DMS 273 (cell line): ENCODE results near the gene BMPR2.
"Not testable (repeated sequence)": the region's sequence is repeated elsewhere in the genome, so short reads cannot be mapped to it uniquely, and the experiment has no call there.

ENCODE experiments used
- DNase-seq: peaks from one replicate; lab custom pipeline; 2025; ENCODE audit not compliant: unreplicated experiment; lab: John Stamatoyannopoulos, UW

Gene BMPR2

DNA sequence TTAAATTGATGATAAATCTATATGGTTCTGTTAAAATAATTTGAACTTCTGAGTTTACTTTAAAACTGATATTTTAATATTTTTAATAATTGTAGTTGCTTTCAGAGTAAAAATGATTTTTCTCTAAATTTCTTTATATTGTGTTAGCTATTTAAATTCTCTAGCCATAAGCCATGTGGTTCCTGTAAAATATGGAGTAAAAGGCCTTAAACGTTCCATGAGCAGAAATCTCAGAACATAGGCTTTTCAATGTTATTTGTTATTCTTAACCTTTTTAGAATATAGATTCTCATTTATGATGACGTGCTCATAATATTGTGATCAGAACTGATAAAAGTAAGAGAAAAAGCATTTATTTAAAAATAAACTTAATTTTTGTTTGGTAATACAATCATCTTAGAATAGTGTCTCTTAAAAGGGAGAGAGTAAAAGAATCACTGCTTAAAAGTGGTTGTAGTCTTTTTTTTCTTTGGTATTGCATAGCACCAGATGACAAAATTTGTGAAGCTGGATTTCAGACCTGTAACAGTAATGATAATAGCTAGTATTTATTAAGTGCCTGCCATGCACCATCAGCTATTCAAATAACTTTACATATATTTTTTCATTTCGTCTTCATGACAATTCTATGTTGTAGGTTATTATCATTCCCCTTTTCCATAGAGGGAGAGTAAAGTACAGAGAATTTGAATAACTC lies 2.7 kb downstream of the BMPR2 start:
- DNase-seq: peak; percentile 62

DNA sequence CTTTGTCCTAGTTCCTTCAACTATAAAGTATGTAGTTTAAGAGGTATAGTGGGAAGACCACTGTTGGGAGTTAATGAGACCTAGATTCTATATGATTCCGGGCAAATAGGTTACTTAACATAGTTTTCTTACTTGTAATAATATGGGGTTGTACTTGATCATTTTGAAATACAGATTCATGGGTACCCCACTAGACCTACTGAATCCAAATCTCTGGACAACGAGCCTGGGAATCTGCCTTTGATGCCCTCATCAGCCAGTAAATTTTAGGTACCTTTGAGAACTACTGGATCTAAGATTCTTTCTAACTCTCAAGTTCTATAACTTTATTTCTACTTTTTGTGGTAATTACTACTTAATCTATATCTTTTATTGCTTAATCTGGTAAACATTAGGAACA lies 6.6 kb downstream of the BMPR2 start:
- no peak for DNase-seq

DNA sequence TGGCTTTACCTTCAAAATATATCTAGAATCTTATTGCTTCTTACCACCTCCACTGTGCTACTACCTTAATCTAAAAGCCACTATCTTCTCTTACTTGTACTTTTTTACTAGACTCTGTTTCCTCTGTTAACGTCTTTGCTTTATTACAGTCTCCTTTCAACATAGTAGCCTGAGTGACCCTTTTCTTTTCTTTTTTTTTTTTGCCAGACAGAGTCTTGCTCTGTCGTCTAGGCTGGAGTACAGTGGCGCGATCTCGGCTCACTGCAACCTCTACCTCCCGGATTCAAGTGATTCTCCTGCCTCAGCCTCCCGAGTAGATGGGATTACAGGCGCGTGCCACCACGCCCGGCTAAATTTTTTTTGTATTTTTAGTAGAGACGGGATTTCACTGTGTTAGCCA lies 10.4 kb downstream of the BMPR2 start:
- DNase-seq: not testable (repeated sequence)

DNA sequence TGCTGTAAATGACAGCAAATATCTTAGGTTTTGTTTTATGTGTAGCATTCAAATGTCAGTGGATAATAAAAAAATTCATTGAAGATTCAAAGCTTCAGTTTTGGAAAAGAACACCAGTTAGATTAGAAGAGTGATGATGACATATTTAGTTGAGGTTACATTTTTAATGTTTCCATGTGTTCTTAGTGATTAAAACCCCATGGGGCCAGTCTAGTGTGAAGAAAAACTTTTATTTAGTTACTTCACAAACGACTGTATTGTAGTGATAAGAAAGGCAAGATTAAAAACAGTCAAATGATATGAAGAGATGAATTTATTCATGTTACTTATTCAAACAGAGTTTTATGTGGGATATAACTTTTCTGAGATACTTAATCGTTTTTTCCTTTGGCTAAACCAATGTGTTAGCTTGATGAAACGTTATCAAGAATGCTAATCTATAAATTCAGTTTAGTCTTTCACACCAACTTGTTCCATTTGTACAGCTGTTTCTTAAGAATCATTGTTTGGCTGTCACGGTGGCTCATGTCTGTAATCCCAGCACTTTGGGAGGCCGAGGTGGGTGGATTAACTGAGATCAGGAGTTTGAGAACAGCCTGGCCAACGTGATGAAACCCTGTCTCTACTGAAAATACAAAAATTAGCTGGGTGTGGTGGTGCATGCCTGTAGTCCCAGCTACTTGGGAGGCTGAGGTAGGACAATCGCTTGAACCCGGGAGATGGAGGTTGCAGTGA lies 11.6 kb downstream of the BMPR2 start:
- DNase-seq: no peak

DNA sequence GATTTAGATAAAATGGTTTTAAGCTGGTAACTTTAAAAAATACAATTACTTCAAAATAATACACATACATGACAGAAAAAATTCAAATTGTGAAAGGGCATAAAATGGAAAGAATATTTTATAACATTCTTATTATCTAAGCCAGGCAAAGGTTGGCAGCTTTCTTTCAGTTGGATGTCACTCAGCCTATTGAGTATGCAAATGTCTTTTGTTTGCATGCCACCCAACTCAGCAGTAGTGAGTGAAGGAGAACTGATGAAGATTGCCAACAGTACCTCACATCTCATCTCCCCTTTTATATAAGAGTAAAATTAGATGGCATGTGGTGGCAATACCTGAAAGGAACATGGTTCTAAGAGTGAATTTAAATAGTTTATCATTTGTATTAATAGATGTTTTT lies 24.8 kb downstream of the BMPR2 start:
- no peak for DNase-seq

DNA sequence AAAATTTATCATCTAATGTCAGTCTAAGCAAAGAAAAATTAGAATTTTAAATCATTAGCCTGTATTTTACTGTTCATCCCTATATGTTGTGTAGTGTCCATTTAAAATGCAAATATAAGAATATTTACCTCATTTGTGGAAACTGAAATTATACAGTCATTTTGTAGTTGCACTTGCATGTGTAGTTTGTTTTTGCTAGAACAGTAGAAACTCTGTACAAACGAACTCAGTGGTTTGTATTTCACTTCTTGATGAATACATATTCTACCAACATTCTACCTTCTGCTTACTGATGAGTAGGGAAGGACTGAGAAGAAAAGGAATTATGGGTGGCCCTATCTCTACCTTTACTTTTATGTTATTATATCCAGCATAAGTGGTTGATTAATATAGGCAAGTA lies 29.7 kb downstream of the BMPR2 start:
- DNase-seq: no peak

DNA sequence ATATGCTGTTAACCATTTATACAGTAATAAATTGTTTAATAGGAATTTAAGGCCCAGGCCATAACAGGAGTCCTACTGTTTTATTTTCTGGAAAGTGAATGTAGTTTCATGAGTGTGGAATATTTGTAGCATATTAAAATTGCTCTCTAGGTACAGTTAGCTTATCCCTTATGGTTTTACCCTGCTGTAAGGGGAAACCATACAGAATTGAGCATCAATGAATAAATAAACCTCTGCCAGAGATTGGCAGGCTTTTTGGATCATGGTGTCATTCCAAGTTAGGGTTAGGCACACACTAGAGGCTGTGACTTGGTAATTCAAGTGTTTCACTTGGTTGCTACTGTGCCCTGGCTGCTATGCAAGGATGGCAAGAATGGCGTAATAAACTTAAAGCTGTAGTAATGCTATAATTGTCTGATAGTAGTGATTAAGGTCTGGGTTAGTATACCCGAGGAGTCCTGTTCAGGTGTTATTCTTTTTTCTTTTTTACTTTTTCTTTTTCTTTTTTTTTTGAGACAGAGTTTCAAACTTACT lies 30.4 kb downstream of the BMPR2 start:
- no peak for DNase-seq

DNA sequence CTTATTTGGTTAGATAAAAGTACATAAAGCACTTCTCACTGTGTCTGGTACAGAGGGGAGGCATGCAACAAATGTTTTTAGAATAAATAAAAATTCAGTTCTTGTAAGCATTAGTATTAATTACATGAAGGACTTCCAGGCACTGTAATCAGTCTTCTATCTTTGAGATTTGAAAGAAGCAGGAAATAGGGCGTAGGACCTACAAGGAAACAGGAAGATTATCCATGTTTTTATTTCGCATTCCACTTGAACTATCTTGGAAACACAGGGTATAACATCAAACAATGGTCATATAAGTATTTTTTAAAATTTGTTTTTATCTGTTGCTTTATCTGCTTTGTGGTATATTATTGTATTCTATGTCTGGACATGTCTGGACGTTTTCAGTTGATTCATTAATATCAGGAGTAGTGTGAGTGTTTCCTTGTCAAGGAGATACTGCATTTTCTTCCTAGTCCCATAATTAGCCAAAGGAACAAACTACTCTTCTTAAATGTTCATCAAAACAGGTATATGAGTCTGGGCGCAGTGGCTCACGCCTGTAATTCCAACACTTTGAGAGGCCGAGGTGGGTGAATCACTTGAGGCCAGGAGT lies 32.5 kb downstream of the BMPR2 start:
- DNase-seq: no peak

DNA sequence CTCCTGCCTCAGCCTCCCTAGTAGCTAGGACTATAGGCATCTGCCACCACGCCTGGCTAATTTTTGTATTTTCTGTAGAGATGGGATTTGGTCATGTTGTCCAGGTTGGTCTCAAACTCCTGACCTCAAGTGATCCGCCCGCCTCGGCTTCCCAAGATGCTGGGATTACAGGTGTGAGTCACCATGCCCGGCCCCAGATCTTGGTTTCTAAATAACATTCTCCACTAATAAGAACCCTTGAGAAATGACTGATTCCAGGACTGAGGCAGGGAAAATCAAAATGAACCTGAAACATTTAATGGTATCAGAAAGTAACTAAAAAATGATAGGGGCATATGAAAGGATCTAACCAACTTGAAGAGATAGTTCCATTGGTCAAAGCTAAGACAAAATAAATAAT lies 34.0 kb downstream of the BMPR2 start:
- DNase-seq: no peak

DNA sequence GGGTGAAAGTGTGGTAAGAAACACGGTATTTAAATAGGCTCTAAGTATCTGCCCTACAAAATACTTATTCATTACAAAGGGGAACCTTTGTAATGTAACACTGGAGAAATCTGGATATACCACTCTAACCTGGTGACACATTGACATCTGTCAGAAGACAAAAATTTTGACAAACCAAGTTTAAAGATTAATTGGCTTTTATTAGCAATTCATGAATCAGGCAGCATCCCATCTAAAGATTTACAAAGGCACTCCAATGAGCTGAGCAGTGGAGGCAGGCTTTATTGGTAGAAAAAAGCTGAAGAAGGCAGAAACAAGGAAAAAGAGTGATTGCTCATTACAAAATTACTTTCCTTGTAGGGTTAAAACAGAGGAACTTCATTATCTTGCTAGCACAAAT lies 35.0 kb downstream of the BMPR2 start:
- no peak for DNase-seq

DNA sequence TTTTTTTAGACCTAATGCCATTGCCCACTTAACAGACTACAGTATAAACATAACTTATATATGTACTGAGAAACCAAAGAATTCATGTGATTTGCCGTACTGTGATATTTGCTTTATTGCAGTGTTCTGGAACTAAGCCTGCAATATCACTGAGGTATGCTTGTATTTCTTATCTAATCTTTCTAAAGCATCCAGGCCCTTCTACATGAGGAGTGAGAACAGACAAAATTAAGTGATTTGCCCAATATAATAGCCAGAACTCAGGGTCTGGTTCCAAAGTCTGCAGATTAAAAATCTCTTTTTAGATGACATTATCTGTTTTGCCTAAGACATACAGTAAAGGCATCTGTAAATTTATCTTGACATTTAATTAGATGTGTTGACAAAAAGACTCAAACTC lies 41.9 kb downstream of the BMPR2 start:
- DNase-seq: no peak

DNA sequence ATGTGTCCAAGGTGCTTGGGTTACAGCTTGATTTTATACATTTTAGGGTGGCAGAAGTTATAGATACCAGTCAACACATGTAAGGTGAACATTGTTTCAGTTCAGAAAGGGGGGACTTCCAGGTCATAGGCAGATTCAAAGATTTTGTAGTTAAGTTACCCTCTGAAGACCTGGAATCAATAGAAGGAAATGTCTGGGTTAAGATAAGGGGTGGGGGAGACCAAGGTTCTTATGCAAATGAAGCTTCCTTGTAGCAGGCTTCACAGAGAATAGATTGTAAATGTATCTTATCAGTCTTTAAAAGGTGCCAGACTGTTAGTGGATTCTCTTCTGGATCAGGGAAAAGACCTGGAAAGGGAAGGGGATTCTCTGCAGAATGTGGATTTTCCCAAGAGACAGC lies 42.4 kb downstream of the BMPR2 start:
- DNase-seq: no peak

DNA sequence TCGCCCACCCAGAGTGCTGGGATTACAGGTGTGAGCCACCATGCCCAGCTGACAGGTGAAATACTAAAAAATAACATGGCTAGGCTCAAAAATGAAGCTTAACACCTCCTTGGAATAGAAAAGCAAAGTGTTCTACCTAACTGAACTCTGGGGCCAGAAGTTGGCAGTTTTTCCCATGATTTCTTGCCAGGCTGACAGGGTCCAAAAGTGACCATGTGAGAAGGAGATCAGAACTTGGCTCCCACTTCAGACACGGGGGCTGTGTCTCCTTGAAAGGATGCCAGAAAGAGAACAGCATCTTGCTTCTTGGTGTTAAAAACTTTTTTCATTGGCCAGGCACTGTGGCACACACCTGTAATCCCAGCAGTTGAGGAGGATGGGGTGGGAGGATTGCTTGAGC lies 47.0 kb downstream of the BMPR2 start:
- no peak for DNase-seq

DNA sequence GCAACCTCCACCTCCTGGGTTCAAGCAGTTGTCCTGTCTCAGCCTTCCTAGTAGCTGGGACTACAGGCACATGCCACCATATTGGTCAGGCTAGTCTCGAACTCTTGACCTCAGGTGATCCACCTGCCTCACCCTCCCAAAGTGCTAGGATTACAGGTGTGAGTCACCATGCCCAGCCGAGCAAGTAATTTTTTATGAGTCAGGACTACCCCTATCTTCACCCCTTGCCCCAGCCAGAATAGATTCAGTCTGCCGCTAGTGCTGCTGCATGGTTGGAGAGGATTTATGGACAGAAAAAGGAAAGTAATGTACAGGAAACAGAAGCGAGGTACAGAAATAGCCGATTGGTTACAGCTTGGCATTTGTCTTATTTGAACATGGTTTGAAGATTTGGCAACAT lies 48.9 kb downstream of the BMPR2 start:
- DNase-seq: no peak

DNA sequence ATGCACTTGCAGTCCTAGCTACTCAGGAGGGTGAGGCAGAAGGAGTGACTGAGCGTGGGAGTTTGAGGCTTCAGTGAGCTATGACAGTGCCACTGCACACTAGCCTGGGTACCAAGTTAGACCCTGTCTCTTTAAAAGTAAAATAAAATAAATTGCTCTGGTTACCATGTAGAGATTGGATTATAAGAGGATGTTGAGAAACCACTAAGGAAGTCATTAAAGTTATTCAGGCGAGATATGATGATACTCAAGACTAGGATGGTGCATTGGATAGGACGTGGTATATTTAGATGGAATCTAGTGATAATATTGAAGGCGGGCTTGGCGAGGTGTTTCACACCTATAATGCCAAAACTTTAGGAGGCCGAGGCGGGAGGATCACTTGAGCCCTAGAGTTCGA lies 50.6 kb downstream of the BMPR2 start:
- no peak for DNase-seq

DNA sequence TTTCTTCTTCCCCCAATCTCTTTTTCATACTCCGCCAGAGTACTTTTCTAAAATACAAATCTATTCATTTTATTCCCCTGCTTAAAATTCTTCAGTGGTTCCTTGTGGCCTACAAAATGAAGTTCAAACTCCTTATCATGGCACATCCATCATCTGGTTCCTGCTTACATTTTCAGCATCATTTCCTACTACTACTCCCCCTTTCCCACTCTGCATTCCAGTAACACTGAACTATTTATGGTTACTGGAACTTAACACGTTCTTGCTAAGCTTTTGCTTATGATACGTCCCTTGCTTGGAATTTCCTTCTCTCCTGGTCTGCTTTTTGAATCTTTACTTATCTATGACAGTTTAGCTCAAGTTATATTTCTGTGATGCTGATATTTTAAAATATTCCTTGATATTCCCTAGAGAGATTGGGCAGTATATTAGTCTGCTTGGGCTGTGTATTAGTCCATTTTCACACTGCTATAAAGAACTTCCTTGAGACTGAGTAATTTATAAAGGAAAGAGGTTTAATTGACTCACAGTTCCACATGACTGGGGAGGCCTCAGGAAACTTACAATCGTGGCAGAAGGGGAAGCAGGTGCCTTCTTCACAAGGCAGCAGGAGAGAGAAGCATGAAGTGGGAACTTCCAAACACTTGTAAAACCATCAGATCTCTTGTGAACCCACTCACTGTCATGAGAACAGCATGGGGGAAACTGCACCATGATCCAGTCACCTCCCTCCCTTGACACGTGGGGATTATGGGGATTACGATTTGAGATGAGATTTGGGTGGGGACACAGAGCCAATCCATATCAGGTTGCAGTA lies 53.2 kb downstream of the BMPR2 start:
- no peak for DNase-seq

DNA sequence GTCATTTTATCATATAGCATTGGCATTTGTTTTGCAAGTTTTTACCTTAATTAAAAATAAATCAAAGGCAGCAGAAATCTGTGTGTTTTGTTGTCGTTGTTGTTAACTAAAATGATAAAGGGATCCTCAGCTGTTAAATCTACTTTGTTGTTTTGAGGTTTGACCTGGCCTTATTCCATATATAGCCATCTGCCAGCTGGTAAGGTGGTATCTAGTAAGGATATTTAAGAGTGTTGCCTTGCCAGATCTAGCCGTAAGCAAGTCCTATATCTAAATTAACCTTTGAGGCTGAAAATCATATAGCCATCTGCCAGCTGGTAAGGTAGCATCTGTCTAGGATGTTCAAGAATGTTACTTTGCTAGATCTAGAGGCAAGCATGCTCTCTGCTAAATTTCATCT lies 56.6 kb downstream of the BMPR2 start:
- DNase-seq: peak; percentile 93

DNA sequence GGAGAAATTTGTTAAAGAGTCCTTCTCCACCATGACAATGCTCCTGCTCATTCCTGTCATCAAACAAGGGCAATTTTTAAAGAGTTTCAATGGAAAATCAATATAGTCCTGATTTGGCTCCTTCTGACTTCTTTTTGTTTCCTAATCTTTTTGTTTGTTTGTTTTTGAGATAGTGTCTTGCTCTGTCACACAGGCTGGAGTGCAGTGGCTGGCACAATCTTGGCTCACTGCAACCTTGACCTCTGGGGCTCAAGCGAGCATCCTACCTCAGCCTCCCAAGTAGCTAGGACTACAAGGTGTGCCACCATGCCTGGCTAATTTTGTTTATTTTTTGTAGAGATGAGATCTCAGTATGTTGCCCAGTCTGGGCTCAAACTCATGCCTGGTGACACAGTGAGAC lies 58.3 kb downstream of the BMPR2 start:
- DNase-seq: no peak

DNA sequence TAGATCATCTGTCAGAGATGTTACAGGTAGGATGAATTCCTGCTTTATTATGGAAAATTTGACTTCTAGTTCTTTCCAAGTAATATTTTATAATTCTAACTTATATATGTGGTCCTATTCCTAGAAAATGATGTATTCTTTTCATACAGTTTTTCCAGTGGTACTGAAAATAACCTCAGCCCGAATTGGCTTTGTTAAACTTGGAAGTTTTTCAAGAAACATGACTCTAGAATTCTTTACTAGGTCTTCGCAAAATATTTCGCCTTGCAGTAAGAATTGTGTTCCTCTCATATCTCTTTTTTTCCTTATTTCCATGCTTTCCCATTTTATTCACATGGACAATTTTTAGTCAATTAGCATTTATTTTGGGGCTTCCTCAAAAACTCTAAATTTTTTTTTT lies 60.5 kb downstream of the BMPR2 start:
- no peak for DNase-seq

DNA sequence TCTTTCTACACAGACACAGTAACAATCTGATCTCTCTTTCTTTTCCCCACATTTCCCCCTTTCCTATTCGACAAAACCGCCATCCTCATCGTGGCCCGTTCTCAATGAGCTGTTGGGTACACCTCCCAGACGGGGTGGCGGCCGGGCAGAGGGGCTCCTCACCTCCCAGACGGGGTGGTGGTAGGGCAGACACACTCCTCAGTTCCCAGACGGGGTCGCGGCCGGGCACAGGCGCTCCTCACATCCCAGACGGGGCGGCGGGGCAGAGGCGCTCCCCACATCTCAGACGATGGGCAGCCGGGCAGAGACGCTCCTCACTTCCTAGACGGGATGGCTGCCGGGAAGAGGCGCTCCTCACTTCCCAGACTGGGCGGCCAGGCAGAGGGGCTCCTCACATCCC lies 64.0 kb downstream of the BMPR2 start:
- DNase-seq: not testable (repeated sequence)

DNA sequence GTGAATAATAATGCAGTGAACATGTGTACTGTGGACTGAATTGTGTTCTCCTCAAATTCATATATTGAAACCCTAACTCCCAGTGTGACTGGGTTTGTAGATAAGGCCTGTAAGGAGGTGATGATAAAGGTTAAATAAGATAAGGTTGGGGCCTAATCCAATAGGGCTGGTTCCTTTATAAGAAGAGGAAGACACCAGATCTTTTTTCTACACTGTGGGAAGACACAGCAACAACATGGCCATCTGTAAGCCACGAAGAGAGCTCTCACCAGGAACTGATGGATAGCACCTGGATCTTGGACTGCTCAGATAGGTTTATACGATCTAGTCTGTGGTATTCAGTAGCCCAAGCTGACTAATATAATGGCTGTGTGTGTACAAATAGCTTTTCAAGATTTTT lies 66.8 kb downstream of the BMPR2 start:
- DNase-seq: no peak
